HK-2 (cell line): ENCODE results near the gene SPIC.

Source experiments
- DNase-seq: peaks from one replicate; pipeline ENCODE4 v3.0.0-alpha.2; 2018; ENCODE audit not compliant: unreplicated experiment

Gene SPIC

DNA sequence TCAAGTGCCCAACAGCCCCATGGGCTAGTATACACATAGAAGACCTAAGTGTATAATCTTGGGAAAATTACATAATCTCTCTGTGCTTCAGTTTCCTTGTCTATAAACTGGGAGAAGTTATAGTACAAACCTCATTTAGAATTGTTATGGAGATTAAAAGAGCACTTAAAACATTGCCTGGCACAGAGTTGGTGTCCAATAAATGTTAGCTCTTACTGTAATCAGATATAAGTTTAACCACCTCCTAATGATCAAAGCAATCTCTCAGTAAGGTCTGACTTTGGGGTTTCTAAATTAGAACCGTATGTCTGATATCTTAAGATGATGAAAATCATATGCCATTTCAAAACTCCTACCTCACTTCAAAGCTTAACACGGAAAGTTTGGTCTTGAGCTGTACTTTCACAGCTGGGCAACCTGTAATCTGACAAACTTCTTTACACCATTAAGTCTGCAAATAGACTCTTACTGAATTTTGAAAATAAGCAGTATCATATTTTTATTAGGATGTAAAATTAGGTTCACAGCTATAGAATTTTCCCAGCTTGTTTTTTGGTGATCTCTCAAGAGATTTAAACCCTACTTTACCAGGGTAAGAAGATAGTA, 61.0 kb downstream of the SPIC start:
- no peak for DNase-seq
